Measurements from ENCODE around the gene PACSIN1.
A peak's percentile ranks its signal among the peaks of the same experiment; 100 is the strongest.

PACSIN1 gene

DNA sequence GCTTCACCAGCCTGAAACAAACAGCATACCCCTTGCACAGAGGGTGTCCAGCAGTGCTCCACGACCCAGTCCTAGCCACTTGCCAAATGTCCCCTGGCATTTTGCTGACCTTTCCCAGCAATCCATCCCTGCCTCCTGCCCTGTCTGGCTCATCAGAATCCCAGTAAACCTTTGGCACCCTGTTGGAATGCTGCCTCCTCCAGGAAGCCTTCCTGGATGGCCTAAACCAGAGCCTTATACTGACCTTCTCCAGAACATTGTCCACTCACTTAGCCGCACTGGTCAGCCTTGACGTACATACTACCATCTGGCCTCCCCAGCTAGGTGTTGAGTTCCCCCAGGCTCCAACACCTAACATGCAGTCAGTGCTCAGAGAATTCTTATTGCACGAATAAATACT lies 2.0 kb upstream of the PACSIN1 start:
- H3K4me3 ChIP-seq (replicated peaks; ENCODE audit: low read depth, low read length), result no peak overlapping the region
- no peak for TF ChIP-seq CTCF (IDR thresholded peaks at IDR 0.05; ENCODE audit: low read depth, low read length, missing control alignments)
- no peak for DNase-seq (ENCODE audit: extremely low read depth, low read depth)

GRCh38 chr6:34466242-34467185 lies 638 bp downstream of the PACSIN1 start:
- DNase-seq (ENCODE audit: extremely low read depth, low read depth), result no peak
- no peak for TF ChIP-seq CTCF (IDR thresholded peaks at IDR 0.05; ENCODE audit: low read depth, low read length, missing control alignments)
- peak overlapping the region; percentile 30 for H3K4me3 ChIP-seq (replicated peaks; ENCODE audit: low read depth, low read length)

GRCh38 chr6:34468378-34468892 lies 2.6 kb downstream of the PACSIN1 start:
- TF ChIP-seq CTCF (IDR thresholded peaks at IDR 0.05; ENCODE audit: low read depth, low read length, missing control alignments), result no peak
- DNase-seq (ENCODE audit: extremely low read depth, low read depth), result no peak
- H3K4me3 ChIP-seq (replicated peaks; ENCODE audit: low read depth, low read length), result no peak overlapping the region

GRCh38 chr6:34469499-34469898 lies 3.6 kb downstream of the PACSIN1 start:
- DNase-seq (ENCODE audit: extremely low read depth, low read depth), result no peak
- no peak overlapping the region for H3K4me3 ChIP-seq (replicated peaks; ENCODE audit: low read depth, low read length)
- TF ChIP-seq CTCF (IDR thresholded peaks at IDR 0.05; ENCODE audit: low read depth, low read length, missing control alignments), result no peak

DNA sequence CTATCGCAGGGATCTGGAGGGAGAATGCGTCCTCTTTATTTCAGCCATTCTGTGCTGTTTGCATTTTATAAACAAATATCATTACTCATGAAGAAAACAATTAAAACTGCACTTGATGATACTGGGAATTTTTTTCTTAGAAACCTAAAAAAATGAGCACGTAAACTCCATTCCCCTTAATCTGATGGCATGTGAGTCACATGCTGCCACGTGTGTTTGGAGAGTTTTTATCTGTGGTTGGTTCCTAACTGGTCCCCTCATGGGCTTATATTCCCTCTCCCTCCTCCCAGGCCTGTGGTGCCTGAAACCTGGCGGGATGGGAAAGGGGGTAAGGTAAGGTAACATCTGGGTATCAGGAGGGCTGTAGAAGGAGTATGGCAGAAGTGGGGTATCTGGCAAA lies 6.5 kb downstream of the PACSIN1 start:
- no peak for DNase-seq (ENCODE audit: extremely low read depth, low read depth)
- no peak for TF ChIP-seq CTCF (IDR thresholded peaks at IDR 0.05; ENCODE audit: low read depth, low read length, missing control alignments)
- no peak overlapping the region for H3K4me3 ChIP-seq (replicated peaks; ENCODE audit: low read depth, low read length)

GRCh38 chr6:34473967-34474366 lies 8.1 kb downstream of the PACSIN1 start:
- no peak for TF ChIP-seq CTCF (IDR thresholded peaks at IDR 0.05; ENCODE audit: low read depth, low read length, missing control alignments)
- H3K4me3 ChIP-seq (replicated peaks; ENCODE audit: low read depth, low read length), result no peak overlapping the region
- no peak for DNase-seq (ENCODE audit: extremely low read depth, low read depth)
